GM12875 (cell line): ENCODE results near the gene HS3ST3A1.

ENCODE experiments used
- H3K4me3 ChIP-seq: one replicate; pipeline ENCODE4 v1.5.1; 2011; ENCODE audit warnings: low read depth, low read length, control low read depth
- CTCF ChIP-seq: IDR thresholded peaks from 2 replicates; pipeline ENCODE4 v1.5.1; 2011; ENCODE audit warnings: low read depth, mild to moderate bottlenecking, control low read depth, inconsistent platforms, low read length, moderate library complexity, borderline replicate concordance; ENCODE audit not compliant: insufficient read depth

HS3ST3A1 gene

DNA sequence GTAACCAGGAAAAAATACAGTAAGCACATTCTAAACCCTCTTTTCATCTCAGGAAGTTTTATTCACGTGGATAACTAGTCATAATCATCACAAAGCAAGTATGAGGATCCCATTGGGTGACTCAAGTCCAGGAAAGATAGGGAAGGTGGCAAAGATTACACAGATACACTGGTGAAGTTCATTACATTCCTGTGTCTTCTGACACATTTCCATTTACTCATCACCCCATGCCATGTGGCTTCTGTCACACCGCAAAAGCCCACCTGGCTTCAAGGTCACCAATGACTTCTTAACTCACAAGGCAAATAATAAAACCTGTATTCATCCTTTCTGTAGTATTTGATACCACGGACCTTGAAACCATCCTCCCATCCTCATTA lies 17.0 kb downstream of the HS3ST3A1 start:
- TF ChIP-seq CTCF = no peak
- no peak overlapping the region for H3K4me3 ChIP-seq

- no peak for TF ChIP-seq CTCF
- H3K4me3 ChIP-seq = no peak overlapping the region
These were observed 17.6 kb downstream of the HS3ST3A1 start for GRCh38 chr17:13583996-13584700.

DNA sequence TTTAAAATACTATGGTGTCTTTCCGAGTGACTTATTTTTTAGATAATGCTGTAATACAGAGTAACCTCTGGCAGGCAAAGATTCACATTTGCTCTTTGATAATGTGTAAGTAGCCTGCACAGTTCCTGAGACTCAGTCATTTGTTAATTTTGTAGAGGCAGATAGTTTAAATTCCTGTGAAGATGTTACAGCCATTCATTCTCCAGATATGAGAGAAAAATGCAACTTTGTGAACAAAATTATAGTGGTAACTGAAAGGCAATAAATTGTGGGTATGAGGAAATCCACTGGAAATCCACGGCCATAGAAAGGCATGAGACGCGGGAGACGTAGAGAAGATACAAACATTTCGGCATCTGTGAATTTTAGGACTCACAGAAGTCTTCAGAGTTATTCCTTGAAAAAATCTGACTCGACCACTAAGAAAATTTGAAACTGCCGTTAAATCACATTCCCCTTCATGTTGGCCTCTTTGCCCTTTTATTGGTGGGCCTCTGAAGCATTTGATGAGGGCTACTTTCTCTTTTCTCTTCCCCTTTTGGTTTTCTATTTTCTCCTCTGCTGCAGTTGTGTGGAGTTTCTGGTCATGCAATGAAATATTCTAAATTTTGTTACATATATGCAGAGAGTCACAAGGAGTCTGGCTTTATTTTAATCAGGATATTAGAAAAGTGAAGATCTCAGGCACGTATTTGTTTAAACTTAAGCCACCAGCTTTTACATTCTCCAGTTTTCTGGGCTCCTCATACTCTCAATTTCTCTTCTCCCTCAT lies 18.8 kb downstream of the HS3ST3A1 start:
- no peak for TF ChIP-seq CTCF
- H3K4me3 ChIP-seq = no peak overlapping the region

- no peak overlapping the region for H3K4me3 ChIP-seq
- TF ChIP-seq CTCF = no peak
These were observed 19.8 kb downstream of the HS3ST3A1 start for GRCh38 chr17:13581925-13582324.

DNA sequence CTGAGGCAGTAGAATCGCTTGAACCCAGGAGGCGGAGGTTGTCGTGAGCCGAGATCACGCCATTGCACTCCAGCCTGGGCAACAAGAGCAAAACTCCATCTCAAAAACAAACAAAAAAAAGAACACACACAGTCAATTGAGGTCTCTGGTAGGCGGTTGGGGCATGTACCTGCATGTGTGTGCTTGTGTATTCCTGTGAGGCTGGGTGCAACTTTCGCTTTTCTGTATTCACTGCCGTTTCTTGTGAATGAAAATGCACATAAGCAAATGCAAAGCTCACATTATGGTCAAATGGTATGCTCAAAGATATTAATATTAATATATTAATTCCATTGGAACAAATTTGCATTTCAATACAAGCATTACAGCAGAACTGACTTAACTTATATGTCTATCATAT lies 20.9 kb downstream of the HS3ST3A1 start:
- TF ChIP-seq CTCF = no peak
- H3K4me3 ChIP-seq = no peak overlapping the region

DNA sequence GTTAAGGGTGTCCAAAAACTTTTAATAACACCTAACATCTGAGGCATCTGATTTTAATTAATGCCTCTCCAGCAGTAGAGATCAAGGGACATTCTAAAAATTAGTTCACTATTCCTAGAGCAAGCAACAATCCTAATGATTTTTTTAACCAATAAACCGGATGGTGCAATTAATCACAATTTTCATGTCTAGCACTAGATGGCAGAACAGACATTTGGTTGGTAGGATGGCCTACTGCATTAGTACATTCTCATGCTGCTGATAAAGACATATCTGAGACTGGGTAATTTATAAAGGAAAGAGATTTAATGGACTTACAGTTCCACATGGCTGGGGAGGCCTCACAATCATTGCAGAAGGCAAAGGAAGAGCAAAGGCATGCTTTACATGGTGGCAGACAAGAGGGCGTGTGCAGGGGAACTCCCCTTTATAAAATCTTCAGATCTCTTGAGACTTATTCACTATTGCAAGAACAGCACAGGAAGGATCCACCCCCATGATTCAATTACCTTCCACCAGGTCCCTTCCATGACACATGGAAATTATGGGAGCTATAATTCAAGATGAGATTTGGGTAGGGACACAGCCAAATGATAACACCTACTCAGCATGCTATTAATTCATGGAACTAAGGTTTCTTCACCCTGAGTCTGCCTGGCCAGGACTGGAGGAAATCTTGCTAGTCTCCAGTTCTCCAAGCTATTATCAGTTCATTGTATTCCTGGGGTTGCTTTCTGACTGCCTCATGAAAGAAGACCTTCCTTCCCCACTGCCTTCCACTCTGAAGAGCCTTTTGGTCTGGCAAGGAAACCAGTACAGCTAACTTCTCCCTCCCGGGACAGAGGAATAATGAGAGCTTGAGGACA lies 24.8 kb downstream of the HS3ST3A1 start:
- TF ChIP-seq CTCF = no peak
- H3K4me3 ChIP-seq = no peak overlapping the region
